Body of pancreas (tissue), 4 donors: ENCODE data around the gene ERICH3. TPM values are rescaled to one million over a fixed set of nuclear protein-coding genes. Genes with fewer than 3 reads are reported as not detected.

Source experiments
- ATAC-seq: fragments of 150-250 bp; one replicate; pipeline ENCODE4 v1.9.1; 2016
- DNase-seq, 4 donors: peaks; one replicate each; pipeline ENCODE4 v3.0.0-alpha.2; 2019
- H3K27ac ChIP-seq, 4 donors: fragments of 200-600 bp; sonication (generic); 1 replicate in 3 of 4; 2 replicates in 1 of 4; pipeline versions ENCODE4 v1.5.1 to v1.6.1; 2016 to 2019; ENCODE audit warnings: mild to moderate bottlenecking in 1 of 4, mixed read lengths in 1 of 4, moderate library complexity in 1 of 4
- H3K27me3 ChIP-seq, 2 donors: fragments of 200-600 bp; sonication (generic); one replicate each; pipeline ENCODE4 v1.6.0; 2016; ENCODE audit warnings: mild to moderate bottlenecking in 1 of 2
- H3K36me3 ChIP-seq, 2 donors: fragments of 200-600 bp; sonication (generic); replicated peaks in 1 of 2; 2 replicates each; pipeline ENCODE4 v1.5.1; 2016; ENCODE audit warnings: low read depth in 2 of 2; ENCODE audit not compliant: insufficient read depth in 1 of 2
- H3K4me1 ChIP-seq: fragments of 200-600 bp; sonication (generic); one replicate; pipeline ENCODE4 v1.6.0; 2016
- H3K4me3 ChIP-seq, 2 donors: fragments of 200-600 bp; sonication (generic); 1 replicate in 1 of 2; 2 replicates in 1 of 2; pipeline ENCODE4 v1.5.1; 2016 to 2019
- H3K9me3 ChIP-seq, 3 donors: fragments of 200-600 bp; sonication (generic); 1 replicate in 2 of 3; 2 replicates in 1 of 3; pipeline ENCODE4 v1.5.1; 2016
- CTCF ChIP-seq, 7 experiments: fragments of 450-650 bp in 4 of 7; fragments of 200-600 bp in 3 of 7; sonication (generic) in 3 of 7; IDR thresholded peaks; one replicate each; pipeline ENCODE4 v1.5.1; 2016 to 2019; ENCODE audit warnings: antibody characterized with exemption in 7 of 7
- POLR2A ChIP-seq, 3 donors: fragments of 450-650 bp; IDR thresholded peaks; one replicate each; pipeline ENCODE4 v1.6.1; 2016; ENCODE audit warnings: antibody characterized with exemption in 3 of 3, mild to moderate bottlenecking in 2 of 3
- WGBS, 2 donors: methylation state at CpG; one replicate each; pipeline ENCODE4 v1.1.5; 2017; 5-methylcytosine and 5-hydroxymethylcytosine counted together
- intact Hi-C: fragments of 100-400 bp; cut with DNase I; formaldehyde crosslinking; loops from one replicate; pipeline ENCODE4 v1.15.1; 2023
- total RNA-seq, 2 donors: library from RNA; depleted of rRNA; stranded (reverse); fragments of >200 nt; gene quantifications; one replicate each; pipeline ENCODE4 v1.1.0, GENCODE V29; 2016

Gene ERICH3
- total RNA-seq, 2 donors from 2014 or later: under 0.01 TPM; not detected in 1

- Histone ChIP-seq H3K27me3 (no peaks in the 10 kb centered on the region), H3K27ac (no peak overlapping the region), H3K36me3 (no peaks in the 10 kb centered on the region), H3K9me3 (no peaks in the 10 kb centered on the region), H3K4me3 (no peak overlapping the region), H3K4me1 (no peaks in the 10 kb centered on the region)
- WGBS, 2 donors: 56 to 61% methylated on average over 3 of the region's 3 CpGs
- ATAC-seq (no peak), DNase-seq (no peak)
- intact Hi-C loops: no loop called here
- TF ChIP-seq CTCF (IDR thresholded peaks at IDR 0.05) (no peak), POLR2A (IDR thresholded peaks at IDR 0.05) (no peak)
These were observed 53.4 kb downstream of the ERICH3 start for GRCh38 chr1:74620242-74620641.

- ATAC-seq: no peak
- 49 to 62% methylated on average over 2 of the region's 2 CpGs for WGBS, 2 donors
- DNase-seq: no peak
- Histone ChIP-seq H3K27ac (no peak overlapping the region), H3K36me3 (no peaks in the 10 kb centered on the region), H3K9me3 (no peaks in the 10 kb centered on the region), H3K4me3 (no peak overlapping the region), H3K27me3 (no peaks in the 10 kb centered on the region), H3K4me1 (no peaks in the 10 kb centered on the region)
- no peak for TF ChIP-seq POLR2A (IDR thresholded peaks at IDR 0.05)
- TF ChIP-seq CTCF (IDR thresholded peaks at IDR 0.05): no peak
- intact Hi-C loops: no loop called here
These were observed 54.6 kb downstream of the ERICH3 start for GRCh38 chr1:74618974-74619373.

- no peaks in the 10 kb centered on the region for H3K27me3 ChIP-seq
- WGBS, 2 donors: 60% methylated on average over 2 of the region's 2 CpGs
- no peak for ATAC-seq
These were observed 59.7 kb downstream of the ERICH3 start for GRCh38 chr1:74613894-74614293.

GRCh38 chr1:74611887-74612286, 61.7 kb downstream of the ERICH3 start:
- Histone ChIP-seq H3K36me3 (no peaks in the 10 kb centered on the region), H3K4me1 (no peaks in the 10 kb centered on the region), H3K9me3 (no peaks in the 10 kb centered on the region), H3K27me3 (no peaks in the 10 kb centered on the region), H3K27ac (no peak overlapping the region), H3K4me3 (no peak overlapping the region)
- TF ChIP-seq POLR2A (IDR thresholded peaks at IDR 0.05): no peak
- TF ChIP-seq CTCF (IDR thresholded peaks at IDR 0.05): no peak
- ATAC-seq: no peak
- 46 to 47% methylated on average over 2 of the region's 2 CpGs for whole genome bisulfite sequencing, 2 donors
- intact Hi-C loops: no loop called here
- no peak for DNase-seq

More at GRCh38 chr1:74613894-74614293, 59.7 kb downstream of the ERICH3 start:
- no peaks in the 10 kb centered on the region for H3K9me3 ChIP-seq
- H3K36me3 ChIP-seq: no peaks in the 10 kb centered on the region
- H3K4me3 ChIP-seq: no peak overlapping the region
- intact Hi-C loops: no loop called here
- no peak for TF ChIP-seq CTCF (IDR thresholded peaks at IDR 0.05)
- no peak for TF ChIP-seq POLR2A (IDR thresholded peaks at IDR 0.05)
- no peak for DNase-seq
- no peak overlapping the region for H3K27ac ChIP-seq
- no peaks in the 10 kb centered on the region for H3K4me1 ChIP-seq

- Histone ChIP-seq H3K9me3 (no peaks in the 10 kb centered on the region), H3K27me3 (no peaks in the 10 kb centered on the region), H3K4me1 (no peaks in the 10 kb centered on the region), H3K36me3 (no peaks in the 10 kb centered on the region), H3K4me3 (no peak overlapping the region), H3K27ac (no peak overlapping the region)
- ATAC-seq: no peak
- 42 to 51% methylated on average over 2 of the region's 2 CpGs for WGBS, 2 donors
- intact Hi-C loops: no loop called here
- no peak for DNase-seq
- TF ChIP-seq POLR2A (IDR thresholded peaks at IDR 0.05) (no peak), CTCF (IDR thresholded peaks at IDR 0.05) (no peak)
These were observed 62.6 kb downstream of the ERICH3 start for GRCh38 chr1:74610961-74611360.
